ENCODE results near the gene SERPINA5.

- no peak for TF ChIP-seq CTCF (IDR thresholded peaks at IDR 0.05)
- no peak for TF ChIP-seq MAFK (IDR thresholded peaks at IDR 0.05; ENCODE audit: partially characterized antibody)
- no peak for TF ChIP-seq CHD2 (IDR thresholded peaks at IDR 0.05; ENCODE audit: low read length, partially characterized antibody)
These were observed 37.6 kb upstream of the SERPINA5 start for GRCh38 chr14:94543449-94544124.

Data from A549 (cell line).